MM.1S (cell line): ENCODE results near the gene PSMB2.

ENCODE experiments used
- DNase-seq: peaks from one replicate; pipeline ENCODE4 v3.0.0-alpha.2; 2015
- H2AFZ ChIP-seq: fragments of 300-600 bp; sonication (generic); 2 replicates; pipeline ENCODE4 v1.6.0; 2016; ENCODE audit warnings: antibody characterized with exemption, low read length
- H3F3A ChIP-seq: fragments of 300-600 bp; sonication (generic); 2 replicates; pipeline ENCODE4 v1.6.1; 2016; ENCODE audit warnings: mild to moderate bottlenecking, antibody characterized with exemption, low read length, moderate library complexity, mixed read lengths; ENCODE audit not compliant: insufficient read depth
- H3K27ac ChIP-seq: fragments of 300-600 bp; sonication (generic); 2 replicates; pipeline ENCODE4 v1.5.1; 2016; ENCODE audit warnings: mild to moderate bottlenecking, low read length
- H3K27me3 ChIP-seq: fragments of 300-600 bp; sonication (generic); replicated peaks from 2 replicates; pipeline ENCODE4 v1.6.0; 2016; ENCODE audit warnings: low read length; ENCODE audit not compliant: insufficient read depth
- H3K36me3 ChIP-seq: fragments of 300-600 bp; sonication (generic); replicated peaks from 2 replicates; pipeline ENCODE4 v1.6.1; 2016; ENCODE audit warnings: mild to moderate bottlenecking, low read length, mixed read lengths; ENCODE audit not compliant: insufficient read depth
- H3K4me1 ChIP-seq: fragments of 300-600 bp; sonication (generic); 2 replicates; pipeline ENCODE4 v1.6.1; 2016; ENCODE audit warnings: low read length, mixed read lengths
- H3K4me2 ChIP-seq: fragments of 300-600 bp; sonication (generic); 2 replicates; pipeline ENCODE4 v1.6.0; 2016; ENCODE audit warnings: low read depth, low read length
- H3K4me3 ChIP-seq: fragments of 300-600 bp; sonication (generic); 2 replicates; pipeline ENCODE4 v1.5.1; 2016; ENCODE audit warnings: low read length, mixed read lengths
- H3K79me2 ChIP-seq: fragments of 300-600 bp; sonication (generic); 2 replicates; pipeline ENCODE4 v1.6.1; 2016; ENCODE audit warnings: mixed run types, low read length, mixed read lengths
- H3K9ac ChIP-seq: fragments of 300-600 bp; sonication (generic); 2 replicates; pipeline ENCODE4 v1.6.1; 2016; ENCODE audit warnings: low read length, mixed read lengths
- H3K9me2 ChIP-seq: fragments of 300-600 bp; sonication (generic); replicated peaks from 2 replicates; pipeline ENCODE4 v1.6.1; 2016; ENCODE audit warnings: mild to moderate bottlenecking, low read length, mixed read lengths; ENCODE audit not compliant: insufficient read depth
- H3K9me3 ChIP-seq: fragments of 300-600 bp; sonication (generic); replicated peaks from 2 replicates; pipeline ENCODE4 v1.6.1; 2016; ENCODE audit warnings: mild to moderate bottlenecking, low read length, mixed read lengths; ENCODE audit not compliant: insufficient read depth
- H4K20me1 ChIP-seq: fragments of 300-600 bp; sonication (generic); 2 replicates; pipeline ENCODE4 v1.6.1; 2016; ENCODE audit warnings: mild to moderate bottlenecking, low read length, moderate library complexity, mixed read lengths; ENCODE audit not compliant: insufficient read depth
- CTCF ChIP-seq: fragments of 300-600 bp; sonication (generic); IDR thresholded peaks from 2 replicates; pipeline ENCODE4 v1.5.1; 2016; ENCODE audit warnings: antibody characterized with exemption, low read length, mixed read lengths
- EZH2 ChIP-seq: fragments of 300-600 bp; sonication (generic); optimal IDR thresholded peaks from 2 replicates; pipeline ENCODE3; 2017; ENCODE audit warnings: low read depth, mild to moderate bottlenecking, antibody characterized with exemption, low read length, mixed read lengths
- EZH2phosphoT487 ChIP-seq: fragments of 300-600 bp; sonication (generic); IDR thresholded peaks from 2 replicates; pipeline ENCODE4 v1.6.1; 2018; ENCODE audit warnings: antibody characterized with exemption, low read length

Gene PSMB2

GRCh38 chr1:35590476-35591040 is 50.8 kb downstream of the PSMB2 start:
- no peak overlapping the region for H3K27ac ChIP-seq
- no peaks in the 10 kb centered on the region for H3K4me1 ChIP-seq
- H3K36me3 ChIP-seq = no peaks in the 10 kb centered on the region
- H4K20me1 ChIP-seq = no peaks in the 10 kb centered on the region
- H3F3A ChIP-seq = no peaks in the 10 kb centered on the region
- no peaks in the 10 kb centered on the region for H3K9me3 ChIP-seq
- H3K4me2 ChIP-seq = no peak overlapping the region
- no peaks in the 10 kb centered on the region for H3K27me3 ChIP-seq
- no peak for DNase-seq
- TF ChIP-seq CTCF (no peak), EZH2 (no peak), EZH2phosphoT487 (no peak)
- no peaks in the 10 kb centered on the region for H3K79me2 ChIP-seq
- H3K4me3 ChIP-seq = no peak overlapping the region
- H3K9me2 ChIP-seq = no peaks in the 10 kb centered on the region
- no peak overlapping the region for H2AFZ ChIP-seq
- no peak overlapping the region for H3K9ac ChIP-seq

DNA sequence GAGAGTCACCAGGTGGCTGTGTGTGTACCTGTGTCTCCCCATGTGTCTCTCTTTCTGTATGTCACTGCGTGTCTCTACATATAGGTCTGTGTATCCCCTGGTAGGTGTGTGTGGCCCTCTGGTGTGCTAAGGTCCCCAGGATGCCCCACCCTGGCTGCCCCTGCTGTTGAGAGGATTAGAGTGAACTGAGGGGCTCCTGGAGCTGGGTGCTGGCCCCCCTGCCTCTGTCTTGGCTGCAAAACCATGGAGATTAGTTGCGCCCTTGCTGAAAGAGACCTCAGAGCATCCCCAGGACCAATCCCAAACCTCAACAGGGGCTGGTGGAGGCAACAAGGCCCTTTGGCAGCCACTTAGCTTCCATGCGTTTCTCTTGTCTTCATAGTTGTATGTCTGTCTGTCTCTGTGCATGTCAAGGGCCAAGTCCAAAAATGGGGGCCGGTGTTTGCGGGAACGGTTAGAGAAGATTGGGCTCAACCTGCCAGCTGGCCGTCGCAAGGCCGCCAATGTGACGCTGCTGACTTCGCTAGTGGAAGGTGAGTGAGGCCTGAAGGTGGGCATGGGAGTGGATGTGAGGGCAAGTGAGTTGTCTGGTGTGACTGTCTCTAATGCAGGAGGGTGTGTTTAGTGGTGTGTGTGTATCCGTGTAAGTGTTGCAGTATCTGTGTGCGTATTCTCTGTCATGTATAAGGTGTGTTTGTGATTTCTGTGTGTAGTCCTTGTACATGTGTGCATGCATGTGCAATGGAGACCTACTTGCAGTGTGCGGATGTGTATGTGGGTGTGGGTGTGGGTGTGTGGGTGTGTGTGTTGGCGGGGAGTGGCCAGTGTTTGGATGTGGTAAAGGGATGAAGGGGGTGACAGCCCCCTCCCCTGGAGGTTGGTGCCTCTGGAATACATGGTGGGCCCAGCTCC is 51.6 kb downstream of the PSMB2 start:
- no peak for TF ChIP-seq EZH2phosphoT487
- TF ChIP-seq EZH2 = no peak
- TF ChIP-seq CTCF = no peak
- no peaks in the 10 kb centered on the region for H3K9me3 ChIP-seq
- H3K9me2 ChIP-seq = no peaks in the 10 kb centered on the region
- H3K27ac ChIP-seq = no peak overlapping the region
- no peaks in the 10 kb centered on the region for H3K4me1 ChIP-seq
- H3K4me3 ChIP-seq = no peak overlapping the region
- H3F3A ChIP-seq = no peaks in the 10 kb centered on the region
- no peaks in the 10 kb centered on the region for H3K36me3 ChIP-seq
- no peak overlapping the region for H2AFZ ChIP-seq
- no peak overlapping the region for H3K9ac ChIP-seq
- H3K4me2 ChIP-seq = no peak overlapping the region
- H3K79me2 ChIP-seq = no peaks in the 10 kb centered on the region
- no peaks in the 10 kb centered on the region for H3K27me3 ChIP-seq
- no peaks in the 10 kb centered on the region; the same call in 1 of the 2 replicates for H4K20me1 ChIP-seq
- DNase-seq = no peak

DNA sequence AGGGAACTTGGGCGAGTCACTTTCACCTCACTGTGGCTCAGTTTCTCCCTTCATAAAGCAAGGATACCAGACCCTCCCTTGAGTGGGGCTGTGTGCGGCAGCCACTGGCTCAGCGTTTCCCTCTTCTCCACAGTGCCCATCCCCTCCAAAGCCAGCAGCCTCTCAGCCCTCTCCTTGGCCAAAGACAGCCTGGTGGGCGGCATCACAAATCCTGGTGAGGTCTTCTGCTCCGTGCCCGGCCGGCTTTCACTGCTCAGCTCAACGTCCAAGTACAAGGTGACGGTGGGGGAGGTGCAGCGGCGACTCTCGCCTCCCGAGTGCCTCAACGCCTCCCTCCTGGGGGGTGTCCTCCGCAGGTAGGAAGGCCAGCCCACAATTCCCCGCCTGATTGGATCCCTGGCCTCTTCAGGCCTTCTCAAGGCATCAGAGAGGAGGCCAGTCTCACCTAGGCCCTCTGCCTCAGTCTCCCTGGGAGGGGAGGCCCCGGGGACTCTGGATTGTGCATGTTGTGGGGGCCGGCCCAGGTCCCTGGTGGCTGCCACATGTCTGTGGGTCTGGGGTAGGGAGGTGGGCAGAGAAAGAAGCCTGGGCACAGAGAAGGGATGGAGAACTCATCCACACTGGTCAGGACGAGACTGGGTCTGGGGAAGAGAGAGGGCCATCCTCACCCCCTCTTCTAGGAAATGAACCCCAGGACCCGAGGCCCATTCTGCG is 53.0 kb downstream of the PSMB2 start:
- no peak overlapping the region for H3K4me3 ChIP-seq
- no peak overlapping the region for H3K27ac ChIP-seq
- no peaks in the 10 kb centered on the region for H3K79me2 ChIP-seq
- no peak for DNase-seq
- H3K4me1 ChIP-seq = no peaks in the 10 kb centered on the region
- H3F3A ChIP-seq = no peaks in the 10 kb centered on the region
- H3K9me2 ChIP-seq = no peaks in the 10 kb centered on the region
- TF ChIP-seq CTCF = no peak
- no peak for TF ChIP-seq EZH2
- no peak for TF ChIP-seq EZH2phosphoT487
- H3K9ac ChIP-seq = no peak overlapping the region
- no peaks in the 10 kb centered on the region for H3K9me3 ChIP-seq
- no peaks in the 10 kb centered on the region for H3K27me3 ChIP-seq
- no peak overlapping the region for H3K4me2 ChIP-seq
- no peak overlapping the region for H2AFZ ChIP-seq
- no peaks in the 10 kb centered on the region; the same call in 1 of the 2 replicates for H4K20me1 ChIP-seq
- no peaks in the 10 kb centered on the region for H3K36me3 ChIP-seq
